H1 (cell line): ENCODE measurements around the gene CCDC197.

ENCODE experiments used
- ATF3 ChIP-seq: IDR thresholded peaks from 2 replicates; pipeline ENCODE4 v1.6.1; 2011; ENCODE audit warnings: low read depth, mild to moderate bottlenecking, low read length; ENCODE audit not compliant: insufficient read depth
- CHD7 ChIP-seq: fragments of 300-600 bp; sonication (generic); IDR thresholded peaks from 2 replicates; pipeline ENCODE4 v1.7.1; 2012; ENCODE audit warnings: low read length, moderate library complexity, mild to moderate bottlenecking, inconsistent platforms; ENCODE audit not compliant: insufficient replicate concordance
- EP300 ChIP-seq, 2 experiments: IDR thresholded peaks; 1 replicate in 1 of 2; 2 replicates in 1 of 2; pipeline ENCODE4 v1.6.1; 2011 to 2012; ENCODE audit warnings: low read depth in 2 of 2, low read length in 2 of 2, mild to moderate bottlenecking in 2 of 2, borderline replicate concordance in 1 of 2, inconsistent platforms in 1 of 2, moderate library complexity in 1 of 2
- JUND ChIP-seq: IDR thresholded peaks from 2 replicates; pipeline ENCODE4 v1.6.1; 2011; ENCODE audit warnings: mild to moderate bottlenecking, improper control_type of control experiment, low read length
- SIN3A ChIP-seq, 2 experiments: IDR thresholded peaks in 1 of 2; conservative IDR thresholded peaks in 1 of 2; 2 replicates each; pipeline ENCODE4 v1.6.1; 2011 to 2012; ENCODE audit warnings: low read length in 2 of 2, improper control_type of control experiment in 1 of 2, low read depth in 1 of 2, mild to moderate bottlenecking in 1 of 2
- TEAD4 ChIP-seq: IDR thresholded peaks from 2 replicates; pipeline ENCODE4 v1.6.1; 2012; ENCODE audit warnings: low read depth, low read length, inconsistent platforms, mixed read lengths

- TF ChIP-seq SIN3A (conservative IDR thresholded peaks at IDR 0.05 in 1 of 2, IDR thresholded peaks at IDR 0.05 in 1 of 2; ENCODE audit: low read depth in 1 of 2, low read length in 2 of 2): no peak
- no peak for TF ChIP-seq TEAD4
- no peak for TF ChIP-seq CHD7
- TF ChIP-seq JUND: no peak
- no peak for TF ChIP-seq ATF3
- no peak for TF ChIP-seq EP300 (IDR thresholded peaks at IDR 0.05; ENCODE audit: borderline replicate concordance in 1 of 2, low read depth in 2 of 2, low read length in 2 of 2)
Observed at GRCh38 chr14:94046696-94047250, 49.7 kb downstream of the CCDC197 start.
